ENCODE results near the gene OR2A7.
"Not testable (repeated sequence)": the region's sequence is repeated elsewhere in the genome, so short reads cannot be mapped to it uniquely, and the experiment has no call there.

Gene OR2A7

GRCh38 chr7:144252307-144252706, 12.3 kb downstream of the OR2A7 start:
- DNase-seq (ENCODE audit: low read depth): not testable (repeated sequence)

GRCh38 chr7:144247674-144248330, 16.8 kb downstream of the OR2A7 start:
- not testable (repeated sequence) for DNase-seq (ENCODE audit: low read depth)

- DNase-seq (ENCODE audit: low read depth): not testable (repeated sequence)
Measured at GRCh38 chr7:144246967-144247366, 17.6 kb downstream of the OR2A7 start.

GRCh38 chr7:144245372-144245771, 19.2 kb downstream of the OR2A7 start:
- not testable (repeated sequence) for DNase-seq (ENCODE audit: low read depth)

GRCh38 chr7:144239365-144239764, 25.2 kb downstream of the OR2A7 start, which contains the start of gene OR2A42:
OR2A42 (minus strand) TSS chr7:144239605; CDS start chr7:144232843, 6,762 bp downstream.
- DNase-seq (ENCODE audit: low read depth): not testable (repeated sequence)

- DNase-seq (ENCODE audit: low read depth): not testable (repeated sequence)
Measured at GRCh38 chr7:144238530-144239082, 26.0 kb downstream of the OR2A7 start.

GRCh38 chr7:144233039-144233438, 31.6 kb downstream of the OR2A7 start:
- DNase-seq (ENCODE audit: low read depth): not testable (repeated sequence)

- DNase-seq (ENCODE audit: low read depth): not testable (repeated sequence)
Measured at GRCh38 chr7:144231027-144231426, 33.6 kb downstream of the OR2A7 start.

- DNase-seq (ENCODE audit: low read depth): not testable (repeated sequence)
Measured at GRCh38 chr7:144228810-144229209, 35.8 kb downstream of the OR2A7 start.

- not testable (repeated sequence) for DNase-seq (ENCODE audit: low read depth)
Measured at GRCh38 chr7:144226866-144227265, 37.7 kb downstream of the OR2A7 start.

- not testable (repeated sequence) for DNase-seq (ENCODE audit: low read depth)
Measured at GRCh38 chr7:144223675-144224074, 40.9 kb downstream of the OR2A7 start.

- DNase-seq (ENCODE audit: low read depth): not testable (repeated sequence)
Measured at GRCh38 chr7:144220531-144220930, 44.1 kb downstream of the OR2A7 start.

- DNase-seq (ENCODE audit: low read depth): not testable (repeated sequence)
Measured at GRCh38 chr7:144219149-144219548, 45.4 kb downstream of the OR2A7 start.

- not testable (repeated sequence) for DNase-seq (ENCODE audit: low read depth)
Measured at GRCh38 chr7:144218581-144218980, 46.0 kb downstream of the OR2A7 start.

GRCh38 chr7:144217200-144217599, 47.4 kb downstream of the OR2A7 start:
- DNase-seq (ENCODE audit: low read depth): not testable (repeated sequence)

All from stimulated activated CD8-positive, alpha-beta memory T cell treated with anti-CD3 and anti-CD28 coated beads, Interleukin-15, amount 100 ng/mL, for 1 hour (primary cell).